ENCODE results near the gene SHISA4. TPM values are rescaled to one million over a fixed set of nuclear protein-coding genes. Genes with fewer than 3 reads are reported as not detected.
"Not testable (repeated sequence)": the region's sequence is repeated elsewhere in the genome, so short reads cannot be mapped to it uniquely, and the experiment has no call there.

SHISA4 gene
- total RNA-seq, 1 donor from 2014 or later: 9.8 TPM

DNA sequence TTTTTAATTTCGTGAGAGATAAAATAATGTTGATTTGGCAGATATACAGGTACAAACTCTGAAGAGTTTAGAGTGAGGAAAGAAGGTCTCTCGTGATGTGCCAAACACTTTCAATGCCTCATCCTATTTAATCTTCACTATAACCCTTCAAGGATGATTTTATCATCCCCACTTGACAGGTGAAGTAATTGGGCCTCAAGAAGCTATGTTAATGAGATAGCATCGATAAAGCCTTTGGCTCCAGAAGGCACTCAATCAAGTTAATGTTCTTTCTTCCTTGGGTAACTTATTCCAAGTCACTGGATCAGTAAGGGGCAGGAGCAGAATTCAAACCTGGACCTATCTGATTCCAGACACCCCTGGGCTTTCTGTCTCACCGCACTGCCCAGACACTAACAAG lies 50.5 kb downstream of the SHISA4 start:
- H3K36me3 Mint-ChIP-seq: no peaks in the 10 kb centered on the region
- peaks cover 34% of the 10 kb centered on the region for H3K4me1 Mint-ChIP-seq
- H3K27me3 Mint-ChIP-seq (ENCODE audit: low read depth): no peaks in the 10 kb centered on the region
- no peak for DNase-seq (ENCODE audit: low spot score in 2 of 2, unreplicated experiment in 2 of 2)
- no peak overlapping the region for H3K4me3 Mint-ChIP-seq
- H3K9me3 Mint-ChIP-seq: no peaks in the 10 kb centered on the region
- peak overlapping the region; percentile 44 for H3K27ac Mint-ChIP-seq
- TF ChIP-seq, protein P1, sequence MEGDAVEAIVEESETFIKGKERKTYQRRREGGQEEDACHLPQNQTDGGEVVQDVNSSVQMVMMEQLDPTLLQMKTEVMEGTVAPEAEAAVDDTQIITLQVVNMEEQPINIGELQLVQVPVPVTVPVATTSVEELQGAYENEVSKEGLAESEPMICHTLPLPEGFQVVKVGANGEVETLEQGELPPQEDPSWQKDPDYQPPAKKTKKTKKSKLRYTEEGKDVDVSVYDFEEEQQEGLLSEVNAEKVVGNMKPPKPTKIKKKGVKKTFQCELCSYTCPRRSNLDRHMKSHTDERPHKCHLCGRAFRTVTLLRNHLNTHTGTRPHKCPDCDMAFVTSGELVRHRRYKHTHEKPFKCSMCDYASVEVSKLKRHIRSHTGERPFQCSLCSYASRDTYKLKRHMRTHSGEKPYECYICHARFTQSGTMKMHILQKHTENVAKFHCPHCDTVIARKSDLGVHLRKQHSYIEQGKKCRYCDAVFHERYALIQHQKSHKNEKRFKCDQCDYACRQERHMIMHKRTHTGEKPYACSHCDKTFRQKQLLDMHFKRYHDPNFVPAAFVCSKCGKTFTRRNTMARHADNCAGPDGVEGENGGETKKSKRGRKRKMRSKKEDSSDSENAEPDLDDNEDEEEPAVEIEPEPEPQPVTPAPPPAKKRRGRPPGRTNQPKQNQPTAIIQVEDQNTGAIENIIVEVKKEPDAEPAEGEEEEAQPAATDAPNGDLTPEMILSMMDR (IDR thresholded peaks at IDR 0.05; ENCODE audit: unreplicated experiment): no peak

DNA sequence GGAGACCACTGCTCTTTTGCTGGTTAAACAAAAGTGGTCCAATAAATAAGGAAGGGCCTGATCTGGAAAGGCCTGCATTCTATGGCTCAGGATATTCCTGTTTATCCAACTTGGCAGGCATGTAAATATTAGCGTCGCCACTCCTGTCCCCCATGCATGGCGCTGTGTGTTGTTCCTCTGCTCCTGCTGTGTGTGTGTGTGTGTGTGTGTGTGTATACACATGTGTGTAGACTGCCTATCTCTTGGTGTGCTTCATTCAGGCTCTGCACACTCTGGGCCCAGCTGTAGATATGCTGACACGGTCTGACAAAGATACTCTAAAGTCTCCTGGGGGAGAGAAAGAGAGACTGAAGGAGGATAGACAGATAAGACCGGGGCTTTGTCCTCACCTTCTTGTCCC lies 50.9 kb downstream of the SHISA4 start:
- no peaks in the 10 kb centered on the region for H3K9me3 Mint-ChIP-seq
- DNase-seq (ENCODE audit: low spot score in 2 of 2, unreplicated experiment in 2 of 2): no peak
- H3K4me3 Mint-ChIP-seq: no peak overlapping the region
- peaks cover 31% of the 10 kb centered on the region for H3K4me1 Mint-ChIP-seq
- H3K27ac Mint-ChIP-seq: peak overlapping the region; percentile 44
- H3K27me3 Mint-ChIP-seq (ENCODE audit: low read depth): no peaks in the 10 kb centered on the region
- no peaks in the 10 kb centered on the region for H3K36me3 Mint-ChIP-seq
- TF ChIP-seq, protein P1 (IDR thresholded peaks at IDR 0.05; ENCODE audit: unreplicated experiment): no peak

DNA sequence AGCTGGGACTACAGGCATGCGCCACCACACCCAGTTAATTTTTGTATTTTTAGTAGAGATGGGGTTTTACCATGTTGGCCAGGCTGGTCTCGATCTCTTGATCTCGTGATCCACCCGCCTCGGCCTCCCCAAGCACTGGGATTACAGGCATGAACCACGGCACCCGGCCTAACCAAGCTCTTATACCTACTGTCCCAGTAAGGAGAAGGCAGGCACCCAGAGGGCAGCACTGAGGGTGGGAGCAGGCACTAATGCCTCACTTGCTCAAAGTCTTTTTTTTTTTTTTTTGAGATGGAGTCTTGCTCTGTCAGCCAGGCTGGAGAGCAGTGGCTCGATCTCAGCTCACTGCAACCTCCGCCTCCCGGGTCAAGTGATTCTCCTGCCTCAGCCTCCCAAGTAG lies 51.6 kb downstream of the SHISA4 start:
- peaks cover 38% of the 10 kb centered on the region for H3K4me1 Mint-ChIP-seq
- not testable (repeated sequence) for H3K9me3 Mint-ChIP-seq; DNase-seq (ENCODE audit: low spot score in 2 of 2, unreplicated experiment in 2 of 2); H3K36me3 Mint-ChIP-seq; H3K4me3 Mint-ChIP-seq; H3K27ac Mint-ChIP-seq; H3K27me3 Mint-ChIP-seq (ENCODE audit: low read depth)

DNA sequence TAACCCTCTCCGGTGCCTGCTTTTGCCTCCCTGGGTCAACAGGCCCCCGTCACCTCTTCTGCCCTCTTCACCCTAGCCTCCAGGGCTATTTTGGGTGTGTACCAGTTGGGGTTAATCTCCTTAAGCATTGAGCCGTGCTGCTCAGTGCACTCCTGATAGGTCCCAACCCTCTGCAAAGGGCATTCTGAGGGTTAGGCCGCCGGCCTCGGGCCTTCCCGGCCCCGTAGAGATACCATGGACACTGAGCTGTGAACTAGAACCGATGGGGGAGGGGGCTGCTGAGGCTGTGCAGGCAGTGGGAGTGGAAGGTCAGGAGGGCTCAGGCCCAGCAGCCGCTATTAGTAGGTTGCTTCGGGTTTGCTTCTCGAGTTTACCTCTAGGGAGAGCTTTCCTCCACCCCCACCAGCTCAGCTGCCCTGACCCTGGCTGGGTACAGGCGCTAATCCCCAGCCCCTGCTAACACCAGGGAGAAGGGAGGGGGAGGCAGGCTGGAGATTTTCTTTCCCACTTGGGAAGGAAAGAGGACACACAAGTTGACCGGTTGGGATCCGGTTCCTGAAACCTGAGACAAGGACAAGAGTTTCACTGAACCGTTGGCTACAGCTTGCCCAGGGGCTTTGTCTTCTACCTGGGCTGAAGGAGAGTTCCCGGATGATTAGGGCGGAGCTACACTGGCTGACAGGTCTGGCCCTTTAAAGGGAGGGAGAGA lies 52.9 kb downstream of the SHISA4 start:
- no peaks in the 10 kb centered on the region for H3K9me3 Mint-ChIP-seq
- TF ChIP-seq, protein P1 (IDR thresholded peaks at IDR 0.05; ENCODE audit: unreplicated experiment): no peak
- peaks cover 51% of the 10 kb centered on the region for H3K4me1 Mint-ChIP-seq
- no peak for DNase-seq (ENCODE audit: low spot score in 2 of 2, unreplicated experiment in 2 of 2)
- H3K27me3 Mint-ChIP-seq (ENCODE audit: low read depth): no peaks in the 10 kb centered on the region
- peak overlapping the region; percentile 50 for H3K27ac Mint-ChIP-seq
- no peak overlapping the region for H3K4me3 Mint-ChIP-seq
- no peaks in the 10 kb centered on the region for H3K36me3 Mint-ChIP-seq

DNA sequence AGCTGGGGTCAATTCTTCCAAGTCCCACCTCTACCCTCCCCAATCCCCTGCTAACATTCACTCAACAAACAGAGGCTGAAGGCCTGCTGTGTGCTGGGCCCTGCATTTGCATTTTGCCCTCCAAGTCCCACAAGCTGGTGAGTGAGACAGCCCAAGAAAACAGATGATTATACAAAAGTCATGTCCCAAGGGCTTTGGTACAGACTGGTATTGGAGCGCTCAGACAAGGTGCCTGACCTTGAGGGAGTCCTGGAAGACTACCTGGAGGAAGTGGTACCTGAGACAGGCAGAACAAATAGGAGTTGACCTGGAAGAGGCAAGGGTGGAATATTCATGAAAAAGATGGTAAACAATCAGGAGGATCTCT lies 53.4 kb downstream of the SHISA4 start:
- no peak for DNase-seq (ENCODE audit: low spot score in 2 of 2, unreplicated experiment in 2 of 2)
- no peaks in the 10 kb centered on the region for H3K36me3 Mint-ChIP-seq
- peaks cover 56% of the 10 kb centered on the region for H3K4me1 Mint-ChIP-seq
- no peak overlapping the region for H3K4me3 Mint-ChIP-seq
- H3K27me3 Mint-ChIP-seq (ENCODE audit: low read depth): no peaks in the 10 kb centered on the region
- peak overlapping the region; percentile 50 for H3K27ac Mint-ChIP-seq
- H3K9me3 Mint-ChIP-seq: no peaks in the 10 kb centered on the region
- TF ChIP-seq, protein P1 (IDR thresholded peaks at IDR 0.05; ENCODE audit: unreplicated experiment): no peak

Small RNAs within 50 kb of the gene (microRNA-seq; reads per million reads assigned to microRNA genes)
- gene MIR6739: not detected

Other genes with a start within 250 kb of the SHISA4 start
- 80.1 to 87.8 TPM (median 84.9 TPM) in 3 replicates for gene IPO9, start 59.7 kb upstream of the SHISA4 start, total RNA-seq
- gene LMOD1, start 57.6 kb downstream of the SHISA4 start, total RNA-seq: 4.8 to 5.6 TPM (median 5.4 TPM) in 3 replicates
- gene TIMM17A, start 66.6 kb downstream of the SHISA4 start, total RNA-seq: 42.6 to 46.5 TPM (median 46.3 TPM) in 3 replicates
- 76.6 to 84.3 TPM (median 79.3 TPM) in 3 replicates for gene RNPEP, start 93.8 kb downstream of the SHISA4 start, total RNA-seq
- 111 to 112 TPM (median 112 TPM) in 3 replicates for gene ELF3, start 121.7 kb downstream of the SHISA4 start, total RNA-seq
- gene GPR37L1, start 234.0 kb downstream of the SHISA4 start, total RNA-seq: 0.07 to 0.11 TPM (median 0.09 TPM) in 3 replicates

Measured in mesothelial cell of epicardium (in vitro differentiated cells).